AG10803 (cell line): ENCODE measurements around the gene PIKFYVE.
"Not testable (repeated sequence)": the region's sequence is repeated elsewhere in the genome, so short reads cannot be mapped to it uniquely, and the experiment has no call there.

Experiments used
- DNase-seq: peaks from one replicate; pipeline ENCODE4 v3.0.0; 2010; ENCODE audit warnings: low read depth
- H3K4me3 ChIP-seq: 2 replicates; pipeline ENCODE4 v1.5.1; 2011; ENCODE audit warnings: mild to moderate bottlenecking, low read length, control low read depth
- CTCF ChIP-seq: conservative IDR thresholded peaks from 2 replicates; pipeline ENCODE4 v1.5.1; 2011; ENCODE audit warnings: mild to moderate bottlenecking, low read length, control low read depth, inconsistent platforms

The PIKFYVE gene

GRCh38 chr2:208354964-208355381, 88.9 kb downstream of the PIKFYVE start:
- DNase-seq: no peak
- H3K4me3 ChIP-seq: no peak overlapping the region
- no peak for TF ChIP-seq CTCF

- DNase-seq, H3K4me3 ChIP-seq: not testable (repeated sequence)
These were observed 90.4 kb downstream of the PIKFYVE start for GRCh38 chr2:208356420-208356819.

- peak; percentile 25 for DNase-seq
- no peak overlapping the region for H3K4me3 ChIP-seq
- TF ChIP-seq CTCF: no peak
These were observed 91.0 kb downstream of the PIKFYVE start for GRCh38 chr2:208356846-208357574.

GRCh38 chr2:208358758-208359631, 92.9 kb downstream of the PIKFYVE start:
- peak; percentile 16 for DNase-seq
- TF ChIP-seq CTCF: no peak
- no peak overlapping the region for H3K4me3 ChIP-seq

- no peak for DNase-seq
- TF ChIP-seq CTCF: no peak
- no peak overlapping the region for H3K4me3 ChIP-seq
These were observed 93.6 kb downstream of the PIKFYVE start for GRCh38 chr2:208359632-208359986.

- H3K4me3 ChIP-seq: no peak overlapping the region
- no peak for DNase-seq
- no peak for TF ChIP-seq CTCF
These were observed 94.4 kb downstream of the PIKFYVE start for GRCh38 chr2:208360259-208361076.

- DNase-seq: no peak
- no peak overlapping the region for H3K4me3 ChIP-seq
- no peak for TF ChIP-seq CTCF
These were observed 95.0 kb downstream of the PIKFYVE start for GRCh38 chr2:208361077-208361441.
